HCT116 (cell line): ENCODE results near the gene AP3S1. TPM values are rescaled to one million over a fixed set of nuclear protein-coding genes. Genes with fewer than 3 reads are reported as not detected.

Experiments used
- ATAC-seq: fragments of 200-7000 bp; cut with Tn5 transposase; 2 replicates; pipeline ENCODE4 v1.9.1; 2020; ENCODE audit warnings: mild to moderate bottlenecking, moderate library complexity
- BruUV-seq: library from RNA; stranded (reverse); fragments of 400-500 nt; replicated peaks from 2 replicates; lab custom pipeline; 2021; lab: Mats Ljungman, UMichigan
- CTCF ChIA-PET: fragments of 300-600 bp; sonication (Branson Sonifier 250); formaldehyde crosslinking; loops from one replicate; lab custom pipeline; 2021; ENCODE audit warnings: antibody characterized with exemption; lab: Charles Lee
- POLR2A ChIA-PET: fragments of 300-600, 350-600 bp; sonication (Branson Sonifier 250); formaldehyde crosslinking; loops from one replicate; lab custom pipeline; 2021; ENCODE audit warnings: antibody characterized with exemption; lab: Charles Lee
- RAD21 ChIA-PET, 2 experiments: fragments of 300-600 bp; sonication (Branson Sonifier 250); formaldehyde crosslinking; loops; one replicate each; lab custom pipeline; 2023; ENCODE audit warnings: low total read pairs in 2 of 2; ENCODE audit not compliant: uncharacterized antibody in 2 of 2, unreplicated experiment in 2 of 2, low non-redundant PET in 1 of 2; lab: Charles Lee
- DNase-seq: peaks from one replicate; pipeline ENCODE4 v3.0.0-alpha.2; 2010; ENCODE audit warnings: low read depth, low spot score
- H2AFZ ChIP-seq: fragments of 200-600 bp; shearing (Covaris generic), sonication (generic); 2 replicates; pipeline ENCODE4 v1.6.1; 2017; ENCODE audit warnings: low read depth, mixed run types, mixed read lengths, antibody characterized with exemption, low read length; ENCODE audit not compliant: poor library complexity, severe bottlenecking
- H3K27ac ChIP-seq: 2 replicates; pipeline ENCODE4 v1.5.1; 2012; ENCODE audit warnings: low read depth, low read length
- H3K27me3 ChIP-seq: fragments of 200-600 bp; sonication (generic); 2 replicates; pipeline ENCODE4 v1.6.1; 2016; ENCODE audit warnings: mixed run types, low read length, mixed read lengths; ENCODE audit not compliant: insufficient read depth
- H3K36me3 ChIP-seq, 2 experiments: fragments of 200-500 bp in 1 of 2; fragments of 200-600 bp in 1 of 2; sonication (Bioruptor generic) in 1 of 2; sonication (generic) in 1 of 2; 2 replicates each; pipeline versions ENCODE4 v1.5.1 to v1.6.1; 2014 to 2016; ENCODE audit warnings: low read length in 2 of 2, inconsistent platforms in 1 of 2, mixed read lengths in 1 of 2, mixed run types in 1 of 2; ENCODE audit not compliant: insufficient read depth in 2 of 2, control insufficient read depth in 1 of 2
- H3K4me1 ChIP-seq, 2 experiments: fragments of 200-600 bp in 1 of 2; sonication (generic) in 1 of 2; 2 replicates each; pipeline versions ENCODE4 v1.5.1 to v1.6.1; 2012 to 2017; ENCODE audit warnings: low read length in 2 of 2, inconsistent platforms in 1 of 2, mild to moderate bottlenecking in 1 of 2, mixed read lengths in 1 of 2, mixed run types in 1 of 2, moderate library complexity in 1 of 2; ENCODE audit not compliant: insufficient read depth in 2 of 2, control insufficient read depth in 1 of 2
- H3K4me2 ChIP-seq: fragments of 200-600 bp; sonication (generic); 2 replicates; pipeline ENCODE4 v1.6.1; 2017; ENCODE audit warnings: mixed run types, low read length, mixed read lengths
- H3K4me3 ChIP-seq, 2 experiments: fragments of 200-600 bp in 1 of 2; sonication (generic) in 1 of 2; replicated peaks in 1 of 2; 2 replicates each; pipeline ENCODE4 v1.5.1; 2011 to 2016; ENCODE audit warnings: low read length in 2 of 2, control low read depth in 1 of 2, low read depth in 1 of 2, mild to moderate bottlenecking in 1 of 2, mixed read lengths in 1 of 2, mixed run types in 1 of 2
- H3K79me2 ChIP-seq: fragments of 200-600 bp; sonication (generic); 2 replicates; pipeline ENCODE4 v1.6.1; 2017; ENCODE audit warnings: mild to moderate bottlenecking, mixed run types, low read length, moderate library complexity, mixed read lengths; ENCODE audit not compliant: insufficient read depth
- H3K9ac ChIP-seq: fragments of 200-600 bp; sonication (generic); 2 replicates; pipeline ENCODE4 v1.6.1; 2016; ENCODE audit warnings: low read length, mixed read lengths
- H3K9me2 ChIP-seq: fragments of 200-600 bp; sonication (generic), shearing (Covaris generic); 2 replicates; pipeline ENCODE4 v1.6.1; 2017; ENCODE audit warnings: mixed run types, mild to moderate bottlenecking, moderate library complexity; ENCODE audit not compliant: insufficient read depth
- H3K9me3 ChIP-seq, 2 experiments: fragments of 200-500 bp in 1 of 2; fragments of 200-600 bp in 1 of 2; sonication (Bioruptor generic) in 1 of 2; sonication (generic) in 1 of 2; 2 replicates each; pipeline ENCODE4 v1.6.1; 2014 to 2017; ENCODE audit warnings: low read length in 2 of 2, mixed read lengths in 2 of 2, inconsistent platforms in 1 of 2, low read depth in 1 of 2, mild to moderate bottlenecking in 1 of 2, mixed run types in 1 of 2, moderate library complexity in 1 of 2; ENCODE audit not compliant: control insufficient read depth in 1 of 2, insufficient read depth in 1 of 2
- H4K20me1 ChIP-seq: fragments of 200-600 bp; sonication (generic), shearing (Covaris generic); 2 replicates; pipeline ENCODE4 v1.6.1; 2017; ENCODE audit warnings: mixed run types, mild to moderate bottlenecking, moderate library complexity; ENCODE audit not compliant: insufficient read depth
- CBX3 ChIP-seq: IDR thresholded peaks from 2 replicates; pipeline ENCODE4 v1.6.1; 2012; ENCODE audit warnings: low read depth
- ELF1 ChIP-seq: IDR thresholded peaks from 2 replicates; pipeline ENCODE4 v1.6.1; 2012; ENCODE audit warnings: low read depth, borderline replicate concordance
- EZH2phosphoT487 ChIP-seq: fragments of 200-600 bp; IDR thresholded peaks from 2 replicates; pipeline ENCODE4 v1.6.1; 2018; ENCODE audit warnings: antibody characterized with exemption, borderline replicate concordance
- FOSL1 ChIP-seq: IDR thresholded peaks from 2 replicates; pipeline ENCODE4 v1.6.1; 2012; ENCODE audit warnings: low read depth
- MAX ChIP-seq: IDR thresholded peaks from 2 replicates; pipeline ENCODE4 v1.6.1; 2012
- POLR2A ChIP-seq: IDR thresholded peaks from 2 replicates; pipeline ENCODE4 v1.7.0; 2011; ENCODE audit warnings: borderline replicate concordance; ENCODE audit not compliant: insufficient read depth, insufficient read length; ENCODE audit errors: extremely low read depth
- SP1 ChIP-seq: IDR thresholded peaks from 2 replicates; pipeline ENCODE4 v1.6.1; 2012; ENCODE audit warnings: low read depth
- YY1 ChIP-seq: IDR thresholded peaks from 2 replicates; pipeline ENCODE4 v1.6.1; 2011; ENCODE audit warnings: low read length, low read depth, moderate library complexity, mild to moderate bottlenecking; ENCODE audit not compliant: insufficient replicate concordance; ENCODE audit errors: extremely low read depth
- ZFX ChIP-seq: fragments of 450-650 bp; IDR thresholded peaks from 2 replicates; pipeline ENCODE4 v1.6.1; 2017
- ZNF274 ChIP-seq: fragments of 200-500 bp; sonication (Bioruptor generic); IDR thresholded peaks from 2 replicates; pipeline ENCODE4 v1.6.1; 2014; ENCODE audit warnings: mild to moderate bottlenecking, low read depth, low read length, inconsistent platforms
- intact Hi-C: fragments of 100-400 bp; cut with micrococcal nuclease; formaldehyde crosslinking; loops from 2 replicates; pipeline ENCODE4 v1.10.0; 2022
- total RNA-seq: library from RNA; stranded (reverse); gene quantifications from one replicate; pipeline ENCODE4 v1.2.1, GENCODE V29; 2021; ENCODE audit not compliant: unreplicated experiment

Gene AP3S1
- total RNA-seq, 1 experiment from 2014 or later: 432 TPM

- TF ChIP-seq ZNF274: no peak
- no peak for TF ChIP-seq YY1
- no peak for TF ChIP-seq ELF1
- TF ChIP-seq SP1: no peak
- no peak for TF ChIP-seq EZH2phosphoT487
- TF ChIP-seq POLR2A: no peak
- no peak for TF ChIP-seq FOSL1
- TF ChIP-seq MAX: no peak
Observed at GRCh38 chr5:115815006-115815692, 26.6 kb upstream of the AP3S1 start (continued).

GRCh38 chr5:115815693-115816225 is 26.0 kb upstream of the AP3S1 start:
- Histone ChIP-seq H3K27me3 (no peaks in the 10 kb centered on the region), H3K36me3 (no peaks in the 10 kb centered on the region), H3K9ac (no peak overlapping the region)
- POLR2A ChIA-PET: no interaction called here
- no peak for TF ChIP-seq ZNF274
- TF ChIP-seq POLR2A: no peak
- TF ChIP-seq CBX3: no peak
- no peak for TF ChIP-seq YY1
- TF ChIP-seq ZFX: no peak
- TF ChIP-seq, all 23 proteins: peak for 0
- DNase-seq: no peak
- Histone ChIP-seq H4K20me1 (no peaks in the 10 kb centered on the region), H2AFZ (no peak overlapping the region), H3K9me3 (no peaks in the 10 kb centered on the region), H3K4me1 (no peaks in the 10 kb centered on the region), H3K79me2 (no peaks in the 10 kb centered on the region), H3K4me2 (no peak overlapping the region), H3K9me2 (no peaks in the 10 kb centered on the region), H3K4me3 (no peak overlapping the region), H3K27ac (no peak overlapping the region)
- intact Hi-C loops: no loop called here
- RAD21 ChIA-PET: no interaction called here
- CTCF ChIA-PET: no interaction called here
- BruUV-seq: no TSS peak
- no peak for ATAC-seq
